WTC11 (cell line): ENCODE results near the gene SBF2. TPM values are rescaled to one million over a fixed set of nuclear protein-coding genes. Genes with fewer than 3 reads are reported as not detected.

Experiments
- ATAC-seq: fragments of 200-7000 bp; cut with Tn5 transposase; 2 replicates; pipeline ENCODE4 v1.10.0; 2021; ENCODE audit warnings: mild to moderate bottlenecking, moderate library complexity
- CTCF ChIA-PET: fragments of 300-600 bp; sonication (Branson Sonifier 250); formaldehyde crosslinking; loops from one replicate; lab custom pipeline; 2021; ENCODE audit warnings: antibody characterized with exemption; lab: Charles Lee
- POLR2A ChIA-PET: fragments of 350-600 bp; sonication (Branson Sonifier 250); formaldehyde crosslinking; loops from one replicate; lab custom pipeline; 2021; ENCODE audit warnings: antibody characterized with exemption; lab: Charles Lee
- DNase-seq: peaks from one replicate; pipeline ENCODE4 v3.0.0; 2021; ENCODE audit warnings: low spot score
- H3K27ac Mint-ChIP-seq: 2 replicates; pipeline ENCODE4 v1.8.0; 2021; ENCODE audit warnings: mixed read lengths
- H3K27me3 Mint-ChIP-seq: 2 replicates; pipeline ENCODE4 v1.8.0; 2021; ENCODE audit warnings: low read depth, mild to moderate bottlenecking, moderate library complexity, mixed read lengths
- H3K36me3 Mint-ChIP-seq: 2 replicates; pipeline ENCODE4 v1.8.0; 2021; ENCODE audit warnings: mixed read lengths
- H3K4me1 Mint-ChIP-seq: 2 replicates; pipeline ENCODE4 v1.8.0; 2022; ENCODE audit warnings: mixed read lengths
- H3K4me3 Mint-ChIP-seq: 2 replicates; pipeline ENCODE4 v1.8.0; 2021; ENCODE audit warnings: mild to moderate bottlenecking, moderate library complexity, mixed read lengths
- H3K9me3 Mint-ChIP-seq: 2 replicates; pipeline ENCODE4 v1.8.0; 2021; ENCODE audit warnings: mixed read lengths
- ATF3 ChIP-seq: sonication (generic); formaldehyde crosslinking; conservative IDR thresholded peaks from 2 replicates; pipeline ENCODE4 v1.8.1; 2022; ENCODE audit warnings: mild to moderate bottlenecking, missing genetic modification reagents
- CREB1 ChIP-seq: sonication (generic); formaldehyde crosslinking; IDR thresholded peaks from 2 replicates; pipeline ENCODE4 v1.8.0; 2023; ENCODE audit warnings: mild to moderate bottlenecking, missing genetic modification reagents
- E2F4 ChIP-seq: sonication (generic); formaldehyde crosslinking; IDR thresholded peaks from 2 replicates; pipeline ENCODE4 v1.8.1; 2022; ENCODE audit warnings: low read depth, mild to moderate bottlenecking, moderate library complexity, missing genetic modification reagents, borderline replicate concordance
- EMX1 ChIP-seq: fragments of 250-450 bp; sonication (Bioruptor Pico); IDR thresholded peaks from 2 replicates; pipeline ENCODE4 v1.8.0; 2021; ENCODE audit warnings: mild to moderate bottlenecking
- ESRRA ChIP-seq: sonication (generic); formaldehyde crosslinking; IDR thresholded peaks from 2 replicates; pipeline ENCODE4 v1.8.1; 2022; ENCODE audit warnings: mild to moderate bottlenecking, missing genetic modification reagents, borderline replicate concordance
- GRHL2 ChIP-seq: fragments of 250-450 bp; sonication (Bioruptor Pico); IDR thresholded peaks from 2 replicates; pipeline ENCODE4 v1.8.0; 2022; ENCODE audit warnings: mild to moderate bottlenecking, moderate library complexity; ENCODE audit not compliant: insufficient replicate concordance, severe bottlenecking
- NFYB ChIP-seq: sonication (generic); formaldehyde crosslinking; conservative IDR thresholded peaks from 2 replicates; pipeline ENCODE4 v1.8.0; 2022; ENCODE audit warnings: low read depth, missing genetic modification reagents
- OVOL2 ChIP-seq: fragments of 250-450 bp; sonication (Bioruptor Pico); IDR thresholded peaks from 2 replicates; pipeline ENCODE4 v1.9.0; 2021; ENCODE audit warnings: mild to moderate bottlenecking, borderline replicate concordance
- PRRX2 ChIP-seq: fragments of 250-450 bp; sonication (Bioruptor Pico); IDR thresholded peaks from 2 replicates; pipeline ENCODE4 v1.8.0; 2021; ENCODE audit warnings: mild to moderate bottlenecking
- RELA ChIP-seq: sonication (generic); formaldehyde crosslinking; IDR thresholded peaks from 2 replicates; pipeline ENCODE4 v1.8.1; 2022; ENCODE audit warnings: missing genetic modification reagents, mild to moderate bottlenecking, borderline replicate concordance
- STAT6 ChIP-seq: sonication (generic); formaldehyde crosslinking; conservative IDR thresholded peaks from 2 replicates; pipeline ENCODE4 v1.8.1; 2023; ENCODE audit warnings: mild to moderate bottlenecking, low read depth, missing genetic modification reagents, moderate library complexity
- TEAD4 ChIP-seq: sonication (generic); formaldehyde crosslinking; IDR thresholded peaks from 2 replicates; pipeline ENCODE4 v1.8.0; 2022; ENCODE audit warnings: mild to moderate bottlenecking, missing genetic modification reagents
- ZNF138 ChIP-seq: sonication (generic); formaldehyde crosslinking; conservative IDR thresholded peaks from 2 replicates; pipeline ENCODE4 v1.8.1; 2022; ENCODE audit warnings: mild to moderate bottlenecking, moderate library complexity, missing genetic modification reagents
- ZNF219 ChIP-seq: sonication (generic); formaldehyde crosslinking; IDR thresholded peaks from 2 replicates; pipeline ENCODE4 v1.8.0; 2023; ENCODE audit warnings: missing genetic modification reagents, mild to moderate bottlenecking, borderline replicate concordance
- ZNF232 ChIP-seq: sonication (generic); formaldehyde crosslinking; IDR thresholded peaks from 2 replicates; pipeline ENCODE4 v1.8.0; 2022; ENCODE audit warnings: mild to moderate bottlenecking, missing genetic modification reagents
- ZNF281 ChIP-seq: sonication (generic); formaldehyde crosslinking; IDR thresholded peaks from 2 replicates; pipeline ENCODE4 v1.8.0; 2023; ENCODE audit warnings: mild to moderate bottlenecking, missing genetic modification reagents
- ZNF317 ChIP-seq: sonication (generic); formaldehyde crosslinking; IDR thresholded peaks from 2 replicates; pipeline ENCODE4 v1.8.1; 2023; ENCODE audit warnings: low read depth, mild to moderate bottlenecking, moderate library complexity, missing genetic modification reagents, borderline replicate concordance
- ZNF512 ChIP-seq: sonication (generic); formaldehyde crosslinking; IDR thresholded peaks from 2 replicates; pipeline ENCODE4 v1.8.1; 2022; ENCODE audit warnings: missing genetic modification reagents, borderline replicate concordance
- ZSCAN18 ChIP-seq: fragments of 250-450 bp; sonication (Bioruptor Pico); IDR thresholded peaks from 2 replicates; pipeline ENCODE4 v2.1.2; 2022; ENCODE audit warnings: mild to moderate bottlenecking, moderate library complexity
- total RNA-seq: library from RNA; stranded (reverse); gene quantifications from 3 replicates; pipeline ENCODE4 v1.2.3, GENCODE V29; 2021

SBF2 gene
- total RNA-seq, 1 experiment from 2014 or later: 47.6 TPM

- TF ChIP-seq ZNF512 (CRISPR knock-in tag) (no peak), PRRX2 (CRISPR knock-in tag) (no peak), ZNF219 (no peak), ZNF138 (no peak), NFYB (CRISPR knock-in tag) (no peak), OVOL2 (CRISPR knock-in tag) (no peak)
- TF ChIP-seq, all 79 proteins: peak for 0
Measured at GRCh38 chr11:9849389-9849788, 444.6 kb downstream of the SBF2 start (continued).

- no peak overlapping the region for H3K27ac Mint-ChIP-seq
- H3K4me3 Mint-ChIP-seq: no peak overlapping the region
- DNase-seq (no peak), ATAC-seq (no peak)
- no peaks in the 10 kb centered on the region for H3K27me3 Mint-ChIP-seq
- TF ChIP-seq RELA (CRISPR knock-in tag): no peak
- TF ChIP-seq ATF3 (CRISPR knock-in tag): no peak
- no peak for TF ChIP-seq ZNF281 (CRISPR knock-in tag)
- no peak for TF ChIP-seq STAT6 (CRISPR knock-in tag)
- no peak for TF ChIP-seq ESRRA (CRISPR knock-in tag)
- no peak for TF ChIP-seq EMX1 (CRISPR knock-in tag)
- no peak for TF ChIP-seq ZNF232 (CRISPR knock-in tag)
- TF ChIP-seq CREB1 (CRISPR knock-in tag): no peak
- no peak for TF ChIP-seq E2F4 (CRISPR knock-in tag)
- no peak for TF ChIP-seq TEAD4 (CRISPR knock-in tag)
- TF ChIP-seq ZNF317 (CRISPR knock-in tag): no peak
- TF ChIP-seq ZSCAN18 (CRISPR knock-in tag): no peak
- no peak for TF ChIP-seq GRHL2 (CRISPR knock-in tag)
- ChIA-PET POLR2A (no interaction called here), CTCF (interaction anchor here (0.6 to 1.0 kb wide), 2 partner anchors 89 to 775 kb away, joined by 3 to 5 read pairs; no protein-coding TSS in a partner anchor)
- peaks cover 11% of the 10 kb centered on the region for H3K36me3 Mint-ChIP-seq
- H3K4me1 Mint-ChIP-seq: no peaks in the 10 kb centered on the region
- no peaks in the 10 kb centered on the region for H3K9me3 Mint-ChIP-seq
Measured at GRCh38 chr11:9847636-9848035, 446.4 kb downstream of the SBF2 start.
